ENCODE data around the gene DCN. TPM values are rescaled to one million over a fixed set of nuclear protein-coding genes. Genes with fewer than 3 reads are reported as not detected.

DCN gene
- total RNA-seq, 1 donor from 2014 or later = 3,642 TPM

DNA sequence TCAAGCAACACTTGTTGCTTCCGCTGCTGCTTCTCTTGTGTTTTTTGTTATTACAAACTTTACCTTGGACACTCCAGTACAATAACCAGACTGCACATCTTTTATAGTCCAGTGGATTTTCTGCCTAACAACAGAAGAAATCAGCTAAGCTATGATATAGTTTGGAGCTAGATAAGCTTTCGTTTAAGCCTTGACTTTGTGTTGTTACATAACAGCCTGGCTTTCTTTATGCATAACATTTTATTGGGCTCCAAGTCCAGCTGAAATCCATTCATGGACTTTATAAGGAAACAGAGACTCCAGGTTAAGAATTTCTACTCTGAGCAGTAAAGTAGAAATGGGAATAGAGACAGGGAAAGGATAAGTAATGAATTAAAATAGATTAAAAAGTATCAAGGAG lies 3.5 kb upstream of the DCN start:
- DNase-seq (ENCODE audit: low spot score) = peak; percentile 95

- DNase-seq (ENCODE audit: low spot score) = peak; percentile 78
These were observed 2.8 kb upstream of the DCN start for GRCh38 chr12:91185421-91185820.

DNA sequence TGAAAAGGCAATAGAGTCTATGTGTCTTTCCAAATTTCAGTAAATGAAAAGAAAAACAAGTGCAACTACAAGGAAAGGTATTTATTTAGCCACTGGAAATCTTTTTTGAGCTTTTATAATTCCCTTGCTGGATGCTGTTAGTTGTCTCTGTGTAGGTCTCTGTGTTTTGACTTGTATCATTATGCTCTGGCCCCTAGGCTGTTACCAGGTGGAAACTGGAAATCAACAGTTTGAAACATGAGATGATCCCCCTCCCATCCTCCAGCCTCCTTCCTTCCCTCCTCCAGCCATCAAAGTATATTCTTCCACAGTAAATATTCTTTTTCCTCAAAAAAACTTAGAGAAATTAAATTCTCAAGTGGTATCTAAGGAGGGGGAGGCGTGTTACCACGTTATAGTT lies 934 bp upstream of the DCN start:
- peak; percentile 81 for DNase-seq (ENCODE audit: low spot score)

DNA sequence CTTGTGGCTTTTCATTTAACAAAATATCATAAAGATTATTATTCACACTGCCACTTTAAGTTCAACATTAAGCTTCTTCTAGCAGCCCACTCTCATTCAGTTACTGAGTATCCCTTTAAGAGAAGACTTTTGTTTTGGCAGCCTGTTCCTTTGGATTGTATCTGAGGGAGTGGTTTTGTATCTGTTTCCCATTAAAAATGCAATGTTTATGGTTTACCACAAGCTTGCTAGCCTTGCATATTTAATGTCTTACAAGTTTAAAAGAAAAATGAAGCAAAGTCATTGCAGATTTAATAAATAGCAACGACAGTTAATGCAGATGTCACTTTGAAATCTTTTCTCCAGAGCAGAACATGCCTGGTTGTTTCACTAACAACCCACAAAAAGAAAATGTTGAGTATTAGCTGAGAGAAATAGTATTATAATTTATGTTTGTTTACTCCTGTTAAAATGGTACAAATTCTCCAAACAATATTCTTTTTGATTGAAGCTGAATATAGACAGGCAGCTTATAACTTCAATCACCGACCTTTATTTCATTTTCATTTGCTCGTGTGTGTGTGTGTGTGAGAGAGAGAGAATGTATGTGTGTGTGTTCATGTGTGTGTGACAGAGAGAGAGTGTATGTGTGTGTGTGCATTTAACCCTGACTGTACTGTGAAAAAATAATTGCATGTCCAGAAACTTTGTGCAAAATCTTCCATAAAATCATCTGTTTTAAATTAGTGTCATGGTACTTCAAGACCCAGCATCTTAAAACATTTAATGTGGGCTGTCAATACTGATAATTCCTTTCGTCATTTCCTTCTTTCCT lies 1.8 kb downstream of the DCN start:
- peak; percentile 90 for DNase-seq (ENCODE audit: low spot score)

- DNase-seq (ENCODE audit: low spot score) = no peak
These were observed 2.6 kb downstream of the DCN start for GRCh38 chr12:91179966-91180561.

DNA sequence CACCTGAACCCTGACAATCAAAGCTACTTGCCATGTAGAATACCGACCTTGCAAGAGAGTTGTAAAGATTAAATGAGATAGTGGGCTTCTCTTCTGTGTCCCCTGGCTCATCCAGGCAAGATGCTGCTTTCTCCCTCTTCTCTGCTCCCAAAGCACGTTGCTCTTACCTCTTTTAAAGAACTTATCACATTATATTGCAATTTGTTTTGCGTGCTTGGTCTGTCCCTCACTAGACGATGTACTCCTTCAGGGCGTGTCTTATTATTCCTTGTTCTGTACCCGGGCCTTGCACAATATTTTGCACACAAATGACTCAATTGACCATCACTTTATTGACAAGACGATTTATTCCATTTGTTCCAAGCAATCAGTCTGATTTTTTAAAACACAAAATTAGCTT lies 3.3 kb downstream of the DCN start:
- peak; percentile 57 for DNase-seq (ENCODE audit: low spot score)

DNA sequence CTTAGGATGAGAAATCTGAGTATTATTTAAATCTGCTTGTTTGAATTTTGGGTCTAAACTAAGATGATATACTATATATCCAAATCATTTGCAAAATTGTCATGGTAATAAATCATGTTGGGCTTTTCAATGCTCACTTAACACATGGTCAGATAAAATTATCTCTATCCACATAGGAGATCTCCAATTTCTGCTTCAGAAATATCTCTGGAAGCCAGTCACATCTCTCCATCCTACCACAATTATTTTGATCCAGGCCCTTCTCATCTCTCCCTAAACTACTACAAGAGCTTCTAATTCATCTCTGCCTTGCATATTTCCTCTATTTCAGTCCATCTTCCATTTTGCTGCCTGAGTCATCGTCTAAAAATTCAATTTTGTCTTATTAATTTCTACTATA lies 3.8 kb downstream of the DCN start:
- no peak for DNase-seq (ENCODE audit: low spot score)

GRCh38 chr12:91178139-91178561 lies 4.5 kb downstream of the DCN start:
- DNase-seq (ENCODE audit: low spot score) = peak; percentile 78

GRCh38 chr12:91177381-91177780 lies 5.2 kb downstream of the DCN start:
- DNase-seq (ENCODE audit: low spot score) = peak; percentile 95

GRCh38 chr12:91176915-91177314 lies 5.7 kb downstream of the DCN start:
- DNase-seq (ENCODE audit: low spot score) = no peak

DNA sequence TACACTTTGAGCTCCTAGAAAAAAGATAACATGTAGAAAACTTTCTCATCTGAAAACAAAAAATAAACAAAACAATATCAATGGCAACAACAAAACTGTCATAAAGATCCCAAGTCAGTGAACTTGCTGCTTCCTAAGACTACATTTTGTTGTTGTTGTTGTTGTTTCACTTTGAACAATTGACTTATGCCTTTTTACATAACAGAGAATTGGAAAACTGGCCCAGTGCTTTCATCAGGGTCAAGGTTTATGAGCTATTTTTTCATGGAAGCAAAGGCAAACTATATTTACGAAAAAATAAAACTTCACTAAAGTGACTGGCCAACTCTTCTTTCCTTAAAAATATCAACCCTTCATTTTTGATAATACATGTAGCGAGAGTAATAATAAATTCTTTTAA lies 6.3 kb downstream of the DCN start:
- DNase-seq (ENCODE audit: low spot score) = no peak

DNA sequence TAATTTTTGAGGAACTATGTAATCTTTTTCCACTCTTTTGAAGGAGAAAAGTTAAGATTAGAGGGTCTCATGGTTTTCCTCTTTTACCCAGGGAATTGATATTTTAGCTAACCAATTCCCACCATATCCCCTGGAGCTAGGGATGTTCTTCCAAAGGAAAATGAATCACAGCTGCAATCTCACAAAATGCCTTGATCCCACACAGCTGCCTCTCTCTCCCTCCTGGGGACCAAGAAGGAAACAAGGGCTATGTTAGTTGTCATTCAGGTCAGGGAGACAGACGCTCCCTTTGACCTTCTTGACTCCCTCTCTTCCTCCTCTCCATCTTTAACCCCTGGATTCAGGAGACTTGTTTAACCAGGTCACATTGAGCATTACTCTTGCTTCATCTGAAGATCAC lies 9.5 kb downstream of the DCN start:
- peak; percentile 65 for DNase-seq (ENCODE audit: low spot score)

GRCh38 chr12:91172096-91172495 lies 10.5 kb downstream of the DCN start:
- no peak for DNase-seq (ENCODE audit: low spot score)

GRCh38 chr12:91171476-91171875 lies 11.1 kb downstream of the DCN start:
- no peak for DNase-seq (ENCODE audit: low spot score)

- no peak for DNase-seq (ENCODE audit: low spot score)
These were observed 19.5 kb downstream of the DCN start for GRCh38 chr12:91163116-91163515.

GRCh38 chr12:91161009-91161408 lies 21.6 kb downstream of the DCN start:
- DNase-seq (ENCODE audit: low spot score) = no peak

DNA sequence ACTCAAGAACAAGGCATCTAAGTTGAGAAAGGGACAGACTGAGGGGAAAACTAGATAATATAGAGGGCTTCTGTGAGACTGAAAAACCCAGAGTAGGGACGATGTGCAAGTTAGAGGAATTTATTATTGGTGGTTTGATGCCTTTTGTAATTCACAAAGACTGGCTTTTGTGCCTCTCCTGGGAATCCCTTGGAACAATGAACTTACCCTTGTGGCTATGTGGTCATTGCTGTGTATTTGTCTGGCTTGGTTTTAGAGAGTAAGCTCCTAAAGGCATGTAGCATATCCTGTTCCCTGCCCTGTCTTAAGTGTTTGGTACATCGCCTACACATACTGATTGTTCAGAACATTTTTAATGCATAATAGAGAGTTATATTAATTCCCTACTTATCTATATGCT lies 26.6 kb downstream of the DCN start:
- DNase-seq (ENCODE audit: low spot score) = no peak

DNA sequence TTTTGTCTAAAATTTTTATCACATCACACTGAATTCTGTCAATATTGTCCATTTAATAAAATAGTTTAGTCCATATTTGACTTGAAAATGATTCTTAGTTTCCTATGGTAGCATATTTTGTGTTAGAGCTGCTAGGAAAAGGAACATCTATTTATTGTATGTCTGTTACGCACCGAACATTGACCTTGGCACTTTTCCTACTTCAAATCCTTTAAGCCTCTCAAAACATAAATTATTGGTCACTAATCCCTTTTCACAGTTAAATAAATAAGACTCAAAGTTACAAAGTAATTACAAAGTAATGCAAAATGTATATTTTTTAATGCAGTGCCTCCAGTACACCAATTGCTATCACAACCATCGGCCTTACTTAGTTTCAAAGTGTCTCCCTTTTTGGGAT lies 28.5 kb downstream of the DCN start:
- DNase-seq (ENCODE audit: low spot score) = no peak

DNA sequence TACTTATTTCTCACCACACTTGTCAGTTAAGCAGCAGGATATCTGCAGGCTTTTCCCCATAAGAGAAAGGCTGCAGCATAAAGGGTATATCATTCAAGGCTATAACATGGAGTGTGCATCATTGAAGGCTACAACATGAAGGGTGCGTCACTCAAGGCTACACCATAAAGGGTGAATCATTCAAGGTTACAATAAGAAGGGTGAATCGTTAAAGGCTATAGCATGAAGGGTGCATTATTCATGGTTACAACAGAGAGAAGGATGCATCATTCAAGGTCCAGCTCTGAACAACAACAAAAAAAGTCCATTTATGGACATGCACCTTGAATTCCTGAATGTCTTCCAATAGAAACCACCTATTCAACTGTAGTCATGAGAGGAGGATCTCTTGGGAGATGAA lies 38.6 kb downstream of the DCN start:
- no peak for DNase-seq (ENCODE audit: low spot score)

DNA sequence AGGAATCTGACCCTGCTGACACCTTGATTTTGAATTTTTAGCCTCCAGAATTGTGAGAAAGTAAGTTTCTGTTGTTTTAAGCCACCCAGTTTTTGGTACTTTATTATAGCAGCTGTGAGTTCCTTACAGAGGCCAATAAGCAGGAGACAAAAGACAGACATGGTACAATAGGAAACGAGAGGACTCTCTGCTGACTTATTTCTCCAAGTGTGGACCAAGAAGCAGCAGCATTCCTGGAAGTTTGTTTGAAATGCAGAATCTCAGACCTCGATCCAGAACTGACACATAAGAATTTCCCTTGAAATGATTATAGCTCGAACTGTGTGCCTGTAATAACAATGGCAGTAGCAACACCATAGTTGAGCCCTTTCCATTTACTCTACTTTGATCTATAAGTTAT lies 39.4 kb downstream of the DCN start:
- DNase-seq (ENCODE audit: low spot score) = peak; percentile 58

DNA sequence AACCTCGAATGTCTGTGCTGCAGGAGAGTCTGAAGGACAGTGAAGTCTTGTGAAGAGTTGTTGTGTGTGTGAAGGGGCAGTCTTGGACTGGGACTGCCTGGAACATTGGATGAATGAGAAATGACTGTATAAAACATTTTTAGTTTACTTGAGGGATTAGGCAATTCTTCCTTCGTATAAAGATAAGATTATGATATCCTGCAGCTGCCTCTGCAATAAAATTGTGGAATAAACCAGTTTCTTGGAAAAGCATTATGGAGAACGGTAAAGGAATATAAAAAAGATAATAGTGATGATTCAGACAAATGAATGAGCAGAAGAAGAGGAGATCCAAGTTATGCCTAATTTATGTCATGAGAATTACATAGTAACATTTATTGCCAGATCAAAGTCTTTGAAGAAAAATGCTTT lies 40.4 kb downstream of the DCN start:
- peak; percentile 96 for DNase-seq (ENCODE audit: low spot score)

DNA sequence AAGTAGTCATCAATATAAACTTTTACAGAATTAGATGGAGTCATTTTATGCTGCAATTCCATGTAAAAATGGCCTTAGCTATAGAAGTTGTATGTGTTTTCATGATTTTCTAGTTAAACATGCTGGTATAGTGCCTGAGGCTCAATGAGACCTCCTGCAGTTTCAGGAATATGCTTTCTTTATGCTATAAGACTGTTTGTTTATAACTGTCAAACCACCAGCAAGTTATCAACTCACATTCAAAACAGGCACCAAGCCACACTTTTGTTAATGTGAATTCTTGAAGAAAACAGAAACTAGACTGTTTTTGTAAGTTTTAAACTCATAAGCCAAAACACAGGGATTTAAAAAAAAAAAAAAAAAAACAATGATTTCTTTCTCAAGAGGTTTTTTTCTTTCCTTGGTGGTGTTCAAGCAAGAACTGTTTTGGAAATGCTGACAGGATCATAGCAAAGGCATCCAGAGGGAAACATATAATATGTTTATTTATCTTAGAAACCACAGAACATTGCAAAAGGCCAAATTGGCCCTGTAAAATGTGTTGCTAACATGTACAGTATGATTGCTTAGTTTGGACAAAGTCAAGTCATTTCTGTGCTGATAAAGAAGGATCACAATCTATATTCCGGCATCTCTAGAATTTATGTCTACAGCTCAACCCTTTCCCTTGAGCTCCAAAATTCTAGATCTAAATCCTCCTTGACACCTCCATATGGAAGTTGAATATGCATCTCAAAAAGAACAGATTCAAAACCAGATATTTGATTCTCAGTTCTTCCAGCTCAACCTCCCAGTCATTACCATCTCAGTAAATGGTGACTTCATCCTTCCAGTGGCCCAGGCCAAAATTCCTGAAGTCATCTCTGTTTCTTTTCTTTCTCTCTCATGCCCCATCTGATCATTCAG lies 42.3 kb downstream of the DCN start:
- peak; percentile 95 for DNase-seq (ENCODE audit: low spot score)

Measured in umbilical cord (tissue), 2 donors.